Psoas muscle (tissue), 8 donors: ENCODE measurements around the gene FAM120B. TPM values are rescaled to one million over a fixed set of nuclear protein-coding genes. Genes with fewer than 3 reads are reported as not detected.

Source experiments
- ATAC-seq, 4 donors: fragments of 200-7000 bp; cut with Tn5 transposase; one replicate each; pipeline ENCODE4 v1.9.1; 2020; ENCODE audit warnings: moderate library complexity in 3 of 4, mild to moderate bottlenecking in 2 of 4
- DNase-seq, 2 donors: peaks; one replicate each; pipeline ENCODE4 v3.0.0-alpha.2; 2020
- H3K27ac ChIP-seq: fragments of 200-600 bp; one replicate; pipeline ENCODE4 v1.8.0; 2022
- H3K27me3 ChIP-seq, 3 donors: fragments of 200-600 bp in 1 of 3; one replicate each; pipeline versions ENCODE4 v1.6.1 to v1.8.0; 2013 to 2022; ENCODE audit warnings: low read length in 2 of 3, mild to moderate bottlenecking in 2 of 3, moderate library complexity in 1 of 3; ENCODE audit not compliant: insufficient read depth in 3 of 3
- H3K36me3 ChIP-seq, 2 donors: fragments of 200-600 bp in 1 of 2; one replicate each; pipeline versions ENCODE4 v1.6.1 to v1.8.0; 2013 to 2022; ENCODE audit warnings: low read depth in 1 of 2, mild to moderate bottlenecking in 1 of 2, moderate library complexity in 1 of 2; ENCODE audit not compliant: insufficient read depth in 1 of 2
- H3K4me1 ChIP-seq: fragments of 200-600 bp; one replicate; pipeline ENCODE4 v1.8.0; 2022
- H3K4me3 ChIP-seq: fragments of 200-600 bp; one replicate; pipeline ENCODE4 v1.8.0; 2022; ENCODE audit warnings: mild to moderate bottlenecking
- H3K9me3 ChIP-seq: fragments of 200-600 bp; one replicate; pipeline ENCODE4 v1.8.0; 2022
- WGBS, 3 donors: extraction: QIAGEN DNeasy Blood & Tissue Kit; methylation state at CpG; one replicate each; pipeline versions ENCODE4 v1.1.6 to v1.1.7; 2013; 5-methylcytosine and 5-hydroxymethylcytosine counted together
- intact Hi-C, 2 donors: fragments of 100-400 bp; cut with DNase I; formaldehyde crosslinking; loops; one replicate each; pipeline versions ENCODE4 v1.11.0 to v1.14.2; 2022
- polyA plus RNA-seq, 3 donors: library from polyadenylated mRNA; stranded (reverse); fragments of 200-250 nt; gene quantifications; one replicate each; pipeline ENCODE4 v1.2.3, GENCODE V29; 2013
- total RNA-seq, 4 donors: library from RNA; stranded (reverse); fragmentation: NEBNext Ultra II Directional in 2 of 4; extraction: Animal tissue kit (Norgen Biotek cat#: 25700) in 2 of 4; gene quantifications; one replicate each; pipeline versions ENCODE4 v1.2.1 to v1.2.4, GENCODE V29; 2021 to 2023
- TF ChIP-seq, protein P1 (sequence below): fragments of 200-600 bp; IDR thresholded peaks from one replicate; pipeline ENCODE4 v1.8.0; 2022; ENCODE audit warnings: antibody characterized with exemption
- donor health status: healthy with polysubstance abuse.
- donor health status: DM: no; HTN: no; CAD: no; lungs with moderate emphysema.
- donor health status: Bipolar disorder and iron deficiency.
- donor health status: healthy.
- donor health status: DM: yes; HTN: yes; CAD: no.
- donor health status: DM: no; HTN: no; CAD: no.
- donor health status: DM: no; HTN: no; CAD: no.
- donor health status: DM: yes; HTN: yes; CAD: no.

The FAM120B gene
- total and polyA plus RNA-seq, 7 donors, result 9.2 to 24.2 (median 19.4) TPM

- no peak overlapping the region for H3K27ac ChIP-seq
- H3K36me3 ChIP-seq, result no peaks in the 10 kb centered on the region
- intact Hi-C loops, result no loop called here
- no peaks in the 10 kb centered on the region for H3K27me3 ChIP-seq
- 78 to 88% (median 84%) methylated on average over 7 of the region's 7 CpGs for WGBS, 3 donors
- no peaks in the 10 kb centered on the region for H3K9me3 ChIP-seq
- H3K4me1 ChIP-seq, result peaks cover 5% of the 10 kb centered on the region
- no peak for DNase-seq
- no peak for ATAC-seq
- no peak overlapping the region for H3K4me3 ChIP-seq
- TF ChIP-seq, protein P1, sequence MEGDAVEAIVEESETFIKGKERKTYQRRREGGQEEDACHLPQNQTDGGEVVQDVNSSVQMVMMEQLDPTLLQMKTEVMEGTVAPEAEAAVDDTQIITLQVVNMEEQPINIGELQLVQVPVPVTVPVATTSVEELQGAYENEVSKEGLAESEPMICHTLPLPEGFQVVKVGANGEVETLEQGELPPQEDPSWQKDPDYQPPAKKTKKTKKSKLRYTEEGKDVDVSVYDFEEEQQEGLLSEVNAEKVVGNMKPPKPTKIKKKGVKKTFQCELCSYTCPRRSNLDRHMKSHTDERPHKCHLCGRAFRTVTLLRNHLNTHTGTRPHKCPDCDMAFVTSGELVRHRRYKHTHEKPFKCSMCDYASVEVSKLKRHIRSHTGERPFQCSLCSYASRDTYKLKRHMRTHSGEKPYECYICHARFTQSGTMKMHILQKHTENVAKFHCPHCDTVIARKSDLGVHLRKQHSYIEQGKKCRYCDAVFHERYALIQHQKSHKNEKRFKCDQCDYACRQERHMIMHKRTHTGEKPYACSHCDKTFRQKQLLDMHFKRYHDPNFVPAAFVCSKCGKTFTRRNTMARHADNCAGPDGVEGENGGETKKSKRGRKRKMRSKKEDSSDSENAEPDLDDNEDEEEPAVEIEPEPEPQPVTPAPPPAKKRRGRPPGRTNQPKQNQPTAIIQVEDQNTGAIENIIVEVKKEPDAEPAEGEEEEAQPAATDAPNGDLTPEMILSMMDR, result no peak
These were observed 45.9 kb upstream of the FAM120B start for GRCh38 chr6:170260686-170261085.

- H3K36me3 ChIP-seq, result no peaks in the 10 kb centered on the region
- peaks cover 13% of the 10 kb centered on the region for H3K4me1 ChIP-seq
- TF ChIP-seq, protein P1, result no peak
- no peak for DNase-seq
- H3K4me3 ChIP-seq, result no peak overlapping the region
- H3K27ac ChIP-seq, result no peak overlapping the region
- intact Hi-C loops, result no loop called here
- H3K27me3 ChIP-seq, result no peaks in the 10 kb centered on the region
- no peak for ATAC-seq
- no peaks in the 10 kb centered on the region for H3K9me3 ChIP-seq
- WGBS, 3 donors, result 88 to 92% (median 90%) methylated on average over 32 of the region's 32 CpGs
These were observed 44.7 kb upstream of the FAM120B start for GRCh38 chr6:170261643-170262488.

- 72 to 83% (median 78%) methylated on average over 22 of the region's 22 CpGs for WGBS, 3 donors
- Histone ChIP-seq H3K27ac (no peak overlapping the region), H3K36me3 (no peaks in the 10 kb centered on the region), H3K9me3 (no peaks in the 10 kb centered on the region), H3K27me3 (no peaks in the 10 kb centered on the region), H3K4me1 (peaks cover 13% of the 10 kb centered on the region), H3K4me3 (no peak overlapping the region)
- ATAC-seq (no peak), DNase-seq (no peak)
- TF ChIP-seq, protein P1, result no peak
- intact Hi-C loops, result no loop called here
These were observed 44.0 kb upstream of the FAM120B start for GRCh38 chr6:170262489-170263088.

- Histone ChIP-seq H3K36me3 (no peaks in the 10 kb centered on the region), H3K27me3 (no peaks in the 10 kb centered on the region), H3K4me3 (no peak overlapping the region), H3K27ac (no peak overlapping the region), H3K4me1 (peaks cover 13% of the 10 kb centered on the region), H3K9me3 (no peaks in the 10 kb centered on the region)
- TF ChIP-seq, protein P1, result no peak
- DNase-seq (no peak), ATAC-seq (no peak)
- intact Hi-C loops, result no loop called here
- WGBS, 3 donors, result 96 to 100% (median 98%) methylated on average over 8 of the region's 8 CpGs
These were observed 43.1 kb upstream of the FAM120B start for GRCh38 chr6:170263410-170263809.
